DND-41 (cell line): ENCODE results near the gene SH3TC2.

Experiments
- EZH2 ChIP-seq: IDR thresholded peaks from 3 replicates; pipeline ENCODE4 v1.6.1; 2012; ENCODE audit warnings: borderline replicate concordance, low read depth, mild to moderate bottlenecking, moderate library complexity, low read length, inconsistent platforms; ENCODE audit not compliant: severe bottlenecking
- TF ChIP-seq, protein P1 (sequence below): IDR thresholded peaks from 2 replicates; pipeline ENCODE4 v1.5.1; 2012; ENCODE audit warnings: borderline replicate concordance, low read length, moderate library complexity, mild to moderate bottlenecking; ENCODE audit not compliant: poor library complexity, severe bottlenecking; ENCODE audit errors: extremely low read depth

DNA sequence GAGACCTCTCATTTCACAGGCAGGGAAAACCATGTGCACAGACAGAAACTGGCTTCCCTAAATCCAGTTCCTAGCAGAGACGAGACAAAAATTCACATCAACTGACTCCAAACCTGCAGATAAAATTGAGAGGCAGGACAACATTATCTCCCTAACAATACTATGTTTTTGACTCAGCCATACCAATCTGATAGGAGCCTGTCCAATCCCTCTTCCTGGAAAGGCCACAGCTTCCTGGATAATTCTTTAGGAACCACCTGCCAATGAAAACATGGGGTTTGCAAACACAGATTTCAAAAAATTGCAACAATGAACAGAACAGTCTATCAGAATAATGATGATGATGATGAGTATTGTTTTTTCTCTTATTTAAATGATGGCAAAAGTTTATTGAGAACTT, 22.4 kb downstream of the SH3TC2 start:
- TF ChIP-seq, protein P1, sequence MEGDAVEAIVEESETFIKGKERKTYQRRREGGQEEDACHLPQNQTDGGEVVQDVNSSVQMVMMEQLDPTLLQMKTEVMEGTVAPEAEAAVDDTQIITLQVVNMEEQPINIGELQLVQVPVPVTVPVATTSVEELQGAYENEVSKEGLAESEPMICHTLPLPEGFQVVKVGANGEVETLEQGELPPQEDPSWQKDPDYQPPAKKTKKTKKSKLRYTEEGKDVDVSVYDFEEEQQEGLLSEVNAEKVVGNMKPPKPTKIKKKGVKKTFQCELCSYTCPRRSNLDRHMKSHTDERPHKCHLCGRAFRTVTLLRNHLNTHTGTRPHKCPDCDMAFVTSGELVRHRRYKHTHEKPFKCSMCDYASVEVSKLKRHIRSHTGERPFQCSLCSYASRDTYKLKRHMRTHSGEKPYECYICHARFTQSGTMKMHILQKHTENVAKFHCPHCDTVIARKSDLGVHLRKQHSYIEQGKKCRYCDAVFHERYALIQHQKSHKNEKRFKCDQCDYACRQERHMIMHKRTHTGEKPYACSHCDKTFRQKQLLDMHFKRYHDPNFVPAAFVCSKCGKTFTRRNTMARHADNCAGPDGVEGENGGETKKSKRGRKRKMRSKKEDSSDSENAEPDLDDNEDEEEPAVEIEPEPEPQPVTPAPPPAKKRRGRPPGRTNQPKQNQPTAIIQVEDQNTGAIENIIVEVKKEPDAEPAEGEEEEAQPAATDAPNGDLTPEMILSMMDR = no peak
- TF ChIP-seq EZH2 = no peak
